ENCODE measurements around the gene CARS2.
"Not testable (repeated sequence)": the region's sequence is repeated elsewhere in the genome, so short reads cannot be mapped to it uniquely, and the experiment has no call there.

CARS2 gene

GRCh38 chr13:110638814-110639806 lies 66.8 kb downstream of the CARS2 start:
- no peak for DNase-seq (ENCODE audit: low spot score)

GRCh38 chr13:110638257-110638656 lies 67.7 kb downstream of the CARS2 start:
- DNase-seq (ENCODE audit: low spot score), result no peak

- no peak for DNase-seq (ENCODE audit: low spot score)
Measured at GRCh38 chr13:110637747-110638146, 68.2 kb downstream of the CARS2 start.

DNA sequence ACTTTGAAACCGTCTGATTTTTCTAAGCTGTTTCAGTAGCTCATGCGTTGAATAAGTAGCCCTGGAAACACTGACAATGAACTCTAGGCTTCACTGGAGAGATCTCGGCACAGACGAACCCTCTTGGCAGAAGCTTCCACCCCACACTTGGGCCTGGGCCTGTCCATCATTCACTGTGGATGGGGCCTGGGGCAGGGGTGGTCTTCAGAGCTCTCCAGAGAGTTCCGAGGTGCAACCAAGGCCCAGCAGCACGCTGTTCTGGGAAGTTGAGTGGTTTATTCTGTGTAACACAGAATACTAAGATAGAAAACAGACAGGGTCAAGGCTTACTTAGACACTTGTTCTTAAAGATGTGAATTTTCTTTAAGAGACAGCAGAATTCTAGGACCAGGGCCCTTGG lies 68.6 kb downstream of the CARS2 start:
- no peak for DNase-seq (ENCODE audit: low spot score)

DNA sequence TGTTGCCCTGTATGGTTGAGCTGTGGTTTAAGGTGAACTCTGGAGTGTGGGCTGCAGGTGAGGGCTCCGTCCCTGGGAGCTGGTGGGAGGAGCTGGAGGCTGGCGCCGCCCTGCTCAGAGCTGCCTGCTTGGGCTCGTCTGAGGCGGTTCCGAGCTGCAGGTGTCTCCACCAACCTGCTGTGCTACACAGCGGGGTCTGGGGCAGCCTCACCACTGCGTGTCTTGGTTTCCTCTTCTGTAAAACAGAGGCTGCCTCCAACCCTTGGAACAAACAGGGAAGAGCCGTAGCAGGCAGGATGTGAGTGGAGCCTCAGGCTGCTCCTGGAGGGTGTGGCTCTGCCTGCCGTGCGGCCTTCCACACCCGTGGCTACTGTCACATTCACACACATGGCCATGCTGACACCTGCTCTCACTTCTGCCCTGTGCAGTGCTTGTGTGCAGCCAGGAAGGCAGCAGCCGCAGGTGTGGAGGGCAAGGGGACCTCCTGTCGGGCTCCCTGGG lies 69.2 kb downstream of the CARS2 start:
- DNase-seq (ENCODE audit: low spot score), result no peak

- DNase-seq (ENCODE audit: low spot score), result no peak
Measured at GRCh38 chr13:110636053-110636475, 69.9 kb downstream of the CARS2 start.

DNA sequence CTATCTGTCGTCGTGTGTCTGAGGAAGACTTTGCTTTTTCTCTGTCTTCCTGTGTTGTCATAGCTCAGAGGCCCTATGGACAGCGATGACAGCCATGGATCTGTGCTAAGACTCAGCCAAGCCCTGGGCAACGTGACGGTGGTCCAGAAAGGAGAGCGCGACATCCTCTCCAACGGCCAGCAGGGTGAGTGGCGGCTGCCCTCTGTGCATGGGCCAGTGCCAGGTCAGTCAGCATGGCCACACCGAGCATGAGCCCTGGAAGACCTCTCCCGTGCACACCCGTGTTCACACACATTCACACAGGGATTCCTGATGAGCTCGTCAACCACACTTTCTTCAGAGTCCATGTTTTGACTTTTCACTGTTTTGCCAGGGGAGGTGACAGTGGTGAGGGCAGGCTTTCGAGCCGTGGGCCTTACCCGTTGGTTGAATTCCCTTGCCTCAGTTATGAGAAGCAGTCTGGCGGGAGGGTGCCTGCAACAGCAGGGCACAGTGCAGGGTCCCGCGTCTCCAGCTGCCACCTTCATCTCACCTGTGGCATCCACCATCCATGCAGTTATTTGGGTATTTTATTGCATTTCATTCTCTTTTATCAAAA lies 70.4 kb downstream of the CARS2 start:
- DNase-seq (ENCODE audit: low spot score), result no peak

DNA sequence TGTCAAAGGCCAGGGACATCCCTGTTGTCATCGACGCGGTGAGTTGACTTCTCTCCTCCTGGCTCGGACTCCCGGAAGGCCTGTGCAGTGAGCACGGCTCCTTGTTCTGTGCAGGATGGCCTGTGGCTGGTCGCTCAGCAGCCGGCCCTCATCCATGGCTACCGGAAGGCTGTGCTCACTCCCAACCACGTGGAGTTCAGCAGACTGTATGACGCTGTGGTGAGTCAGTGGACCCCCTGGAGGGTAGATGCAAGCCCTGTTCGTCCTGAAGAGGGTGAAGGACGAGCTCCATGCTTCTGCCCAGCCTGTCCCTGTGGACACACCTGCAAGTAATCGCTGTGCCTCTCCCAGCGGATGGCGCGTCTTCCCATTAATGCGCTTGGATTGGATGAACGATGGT lies 71.4 kb downstream of the CARS2 start:
- DNase-seq (ENCODE audit: low spot score), result no peak

GRCh38 chr13:110633776-110634175 lies 72.1 kb downstream of the CARS2 start:
- DNase-seq (ENCODE audit: low spot score), result no peak

- not testable (repeated sequence) for DNase-seq (ENCODE audit: low spot score)
Measured at GRCh38 chr13:110632255-110632654, 73.7 kb downstream of the CARS2 start.

- DNase-seq (ENCODE audit: low spot score), result no peak
Measured at GRCh38 chr13:110630566-110631119, 75.3 kb downstream of the CARS2 start.

DNA sequence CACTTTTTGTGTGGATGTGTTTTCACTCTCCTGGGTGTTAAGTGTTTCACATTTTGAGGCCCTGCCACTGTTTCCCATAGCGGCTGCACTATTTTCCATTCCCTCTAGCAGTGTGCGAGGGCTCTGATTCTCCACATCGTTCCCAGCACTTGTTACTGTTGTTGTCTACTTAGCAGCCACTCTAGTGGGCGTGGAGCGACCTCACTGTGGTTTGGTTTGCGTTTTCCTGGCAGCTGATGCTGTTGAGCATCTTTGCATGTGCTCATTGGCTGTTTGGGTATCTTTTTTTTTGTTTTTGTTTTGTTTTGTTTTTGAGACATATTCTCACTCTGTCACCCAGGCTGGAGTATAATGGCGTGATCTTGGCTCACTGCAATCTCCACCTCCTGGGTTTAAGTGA lies 76.2 kb downstream of the CARS2 start:
- no peak for DNase-seq (ENCODE audit: low spot score)

GRCh38 chr13:110628952-110629701 lies 76.8 kb downstream of the CARS2 start:
- DNase-seq (ENCODE audit: low spot score), result no peak

DNA sequence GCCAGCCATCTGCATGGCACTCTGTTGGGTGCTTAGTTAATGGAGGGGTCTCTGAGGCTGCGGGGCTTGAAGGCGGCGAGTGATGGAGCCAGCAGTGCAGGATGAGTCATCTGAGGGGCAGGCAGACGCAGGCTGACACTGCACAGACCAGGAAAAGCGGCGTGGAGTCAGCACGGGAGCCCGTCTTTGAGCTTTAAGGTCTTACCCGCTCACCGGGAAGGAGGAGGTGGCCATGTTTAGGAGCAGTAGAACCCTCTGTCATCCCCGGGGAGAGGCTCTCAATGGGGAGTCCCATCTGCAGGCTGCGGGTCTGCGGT lies 77.5 kb downstream of the CARS2 start:
- DNase-seq (ENCODE audit: low spot score), result no peak

GRCh38 chr13:110627761-110628476 lies 78.0 kb downstream of the CARS2 start:
- no peak for DNase-seq (ENCODE audit: low spot score)

DNA sequence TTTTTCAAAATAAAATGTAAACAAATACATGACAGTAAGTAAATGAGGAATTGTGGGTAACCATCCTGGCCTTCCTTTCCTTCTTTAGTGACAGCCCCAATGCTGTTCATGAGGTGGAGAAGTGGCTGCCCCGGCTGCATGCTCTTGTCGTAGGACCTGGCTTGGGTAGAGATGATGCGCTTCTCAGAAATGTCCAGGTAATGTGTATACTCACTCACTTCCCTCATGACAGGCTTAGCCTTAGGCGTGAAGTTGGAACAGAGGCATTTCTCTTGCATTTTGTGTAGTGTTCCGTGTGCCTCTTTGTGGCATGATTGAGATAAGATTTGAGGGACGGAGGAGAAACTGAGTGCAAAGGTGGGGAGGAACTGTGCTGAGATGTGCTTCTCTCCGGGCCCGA lies 78.6 kb downstream of the CARS2 start:
- DNase-seq (ENCODE audit: low spot score), result no peak

DNA sequence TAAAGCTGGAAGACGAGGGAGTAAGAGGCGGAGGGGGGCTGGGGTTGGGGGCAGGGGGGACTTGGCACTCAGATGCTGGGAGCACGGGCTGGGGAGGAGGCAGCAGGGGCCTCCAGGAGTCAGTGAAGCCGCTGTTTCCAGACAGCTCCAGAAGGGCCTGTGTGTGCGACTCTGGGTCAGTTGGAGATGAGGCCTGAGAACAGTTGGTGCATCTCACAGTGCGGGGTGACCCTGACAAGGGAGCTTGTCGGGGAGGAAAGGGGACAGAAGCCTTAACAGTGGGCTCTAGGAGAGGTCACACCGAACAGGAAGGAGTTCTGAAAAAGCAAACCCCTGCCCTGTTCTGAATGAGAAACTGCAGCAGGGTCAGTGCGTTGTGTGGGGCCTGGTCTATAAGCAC lies 79.4 kb downstream of the CARS2 start:
- DNase-seq (ENCODE audit: low spot score), result no peak

- DNase-seq (ENCODE audit: low spot score), result no peak
Measured at GRCh38 chr13:110625771-110626321, 80.1 kb downstream of the CARS2 start.

- no peak for DNase-seq (ENCODE audit: low spot score)
Measured at GRCh38 chr13:110624766-110625756, 80.9 kb downstream of the CARS2 start.

GRCh38 chr13:110620596-110620995 lies 85.3 kb downstream of the CARS2 start:
- DNase-seq (ENCODE audit: low spot score), result no peak
